GM21737 (cell line): ENCODE results near the gene SMPD1.
"Not testable (repeated sequence)": the region's sequence is repeated elsewhere in the genome, so short reads cannot be mapped to it uniquely, and the experiment has no call there.

ENCODE experiments used
- ATAC-seq: cut with Tn5 transposase; IDR thresholded peaks from one replicate; pipeline ENCODE4 v1.9.1; 2021; ENCODE audit warnings: mild to moderate bottlenecking, moderate library complexity; ENCODE audit not compliant: unreplicated experiment

SMPD1 gene

GRCh38 chr11:6387811-6388599 is 2.3 kb upstream of the SMPD1 start:
- no peak for ATAC-seq

GRCh38 chr11:6388748-6389147 is 1.5 kb upstream of the SMPD1 start:
- no peak for ATAC-seq

- peak; percentile 2 for ATAC-seq
Measured at GRCh38 chr11:6390718-6391469, 620 bp downstream of the SMPD1 start.

DNA sequence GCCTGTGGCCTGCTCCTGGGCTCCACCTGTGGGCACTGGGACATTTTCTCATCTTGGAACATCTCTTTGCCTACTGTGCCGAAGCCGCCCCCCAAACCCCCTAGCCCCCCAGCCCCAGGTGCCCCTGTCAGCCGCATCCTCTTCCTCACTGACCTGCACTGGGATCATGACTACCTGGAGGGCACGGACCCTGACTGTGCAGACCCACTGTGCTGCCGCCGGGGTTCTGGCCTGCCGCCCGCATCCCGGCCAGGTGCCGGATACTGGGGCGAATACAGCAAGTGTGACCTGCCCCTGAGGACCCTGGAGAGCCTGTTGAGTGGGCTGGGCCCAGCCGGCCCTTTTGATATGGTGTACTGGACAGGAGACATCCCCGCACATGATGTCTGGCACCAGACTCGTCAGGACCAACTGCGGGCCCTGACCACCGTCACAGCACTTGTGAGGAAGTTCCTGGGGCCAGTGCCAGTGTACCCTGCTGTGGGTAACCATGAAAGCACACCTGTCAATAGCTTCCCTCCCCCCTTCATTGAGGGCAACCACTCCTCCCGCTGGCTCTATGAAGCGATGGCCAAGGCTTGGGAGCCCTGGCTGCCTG is 1.4 kb downstream of the SMPD1 start:
- no peak for ATAC-seq

DNA sequence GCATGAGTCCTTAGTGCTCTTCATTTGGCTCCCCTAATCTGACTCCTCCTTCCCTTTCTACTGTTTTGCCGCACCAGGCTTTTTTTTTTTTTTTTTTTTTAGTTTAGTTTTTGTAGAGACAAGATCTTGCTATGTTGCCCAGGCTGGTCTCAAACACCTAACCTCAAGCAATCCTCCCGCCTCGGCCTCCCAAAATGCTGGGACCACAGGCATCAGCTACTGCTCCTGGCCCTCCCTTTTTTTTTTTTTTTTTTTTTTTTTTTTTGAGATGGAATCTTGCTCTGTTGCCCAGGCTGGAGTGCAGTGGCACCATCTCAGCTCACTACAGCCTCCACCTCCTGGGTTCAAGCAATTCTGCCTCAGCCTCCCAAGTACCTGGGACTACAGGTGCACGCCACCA is 2.0 kb downstream of the SMPD1 start:
- ATAC-seq: not testable (repeated sequence)

GRCh38 chr11:6393989-6394670 is 3.9 kb downstream of the SMPD1 start:
- ATAC-seq: no peak

- ATAC-seq: no peak
Measured at GRCh38 chr11:6395470-6396060, 5.3 kb downstream of the SMPD1 start.

- no peak for ATAC-seq
Measured at GRCh38 chr11:6397156-6397555, 6.9 kb downstream of the SMPD1 start.

GRCh38 chr11:6397636-6398035 is 7.4 kb downstream of the SMPD1 start:
- no peak for ATAC-seq

- ATAC-seq: no peak
Measured at GRCh38 chr11:6400431-6401345, 10.4 kb downstream of the SMPD1 start.

- ATAC-seq: no peak
Measured at GRCh38 chr11:6401464-6401863, 11.2 kb downstream of the SMPD1 start.

- peak; percentile 28 for ATAC-seq
Measured at GRCh38 chr11:6402061-6402470, 11.8 kb downstream of the SMPD1 start.

GRCh38 chr11:6402561-6402981 is 12.3 kb downstream of the SMPD1 start:
- peak; percentile 92 for ATAC-seq

DNA sequence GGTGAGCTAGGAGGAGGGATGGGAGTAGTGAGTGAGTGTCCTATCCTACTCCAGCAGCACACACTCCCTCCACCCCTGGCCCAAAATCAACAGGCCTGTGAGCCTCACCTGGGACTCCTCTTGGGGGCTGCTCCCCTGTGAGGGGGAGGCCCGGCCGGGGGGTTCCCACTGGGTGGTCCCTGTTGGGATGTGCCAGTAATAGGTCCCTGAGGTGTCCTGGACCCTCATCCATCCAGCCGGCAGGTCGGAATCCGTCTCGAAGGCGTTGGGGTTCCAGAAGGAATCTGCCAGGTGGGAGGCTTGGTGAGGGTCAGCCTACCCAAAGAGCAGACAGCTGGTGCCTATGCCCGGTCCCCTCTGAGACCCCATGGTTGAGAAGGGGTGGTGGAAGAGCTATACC is 13.3 kb downstream of the SMPD1 start:
- no peak for ATAC-seq

GRCh38 chr11:6404342-6405051 is 14.2 kb downstream of the SMPD1 start:
- ATAC-seq: no peak

DNA sequence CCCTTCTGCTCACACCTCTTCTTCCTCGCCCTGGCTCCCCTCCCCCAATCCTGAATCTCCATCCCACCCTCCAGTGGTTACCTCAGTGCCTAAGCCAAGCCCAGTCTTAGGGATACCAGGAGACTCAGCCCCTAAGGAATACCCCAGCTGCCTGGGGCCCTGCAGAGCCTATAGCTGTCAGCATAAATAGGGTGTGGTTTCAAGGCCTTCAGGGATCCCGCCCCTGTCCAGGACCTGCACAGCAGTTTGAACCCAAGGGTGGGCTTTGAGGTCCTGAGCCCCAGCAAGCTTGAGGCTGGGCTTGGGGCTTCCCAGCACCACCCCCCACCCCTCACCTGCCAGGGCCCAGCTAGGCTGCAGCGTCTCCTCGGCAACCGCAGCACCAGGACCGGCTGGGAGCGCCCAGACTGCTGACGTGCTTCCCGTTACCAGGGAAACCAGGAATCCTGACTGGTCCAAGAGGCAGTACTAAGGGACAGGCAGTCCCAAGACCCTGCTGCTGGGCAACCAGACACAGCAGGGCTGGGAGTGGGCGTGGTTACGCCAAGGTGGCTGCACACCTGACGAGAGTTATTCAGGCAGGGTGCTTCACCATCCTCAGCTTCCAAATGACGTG is 14.9 kb downstream of the SMPD1 start:
- ATAC-seq: no peak

DNA sequence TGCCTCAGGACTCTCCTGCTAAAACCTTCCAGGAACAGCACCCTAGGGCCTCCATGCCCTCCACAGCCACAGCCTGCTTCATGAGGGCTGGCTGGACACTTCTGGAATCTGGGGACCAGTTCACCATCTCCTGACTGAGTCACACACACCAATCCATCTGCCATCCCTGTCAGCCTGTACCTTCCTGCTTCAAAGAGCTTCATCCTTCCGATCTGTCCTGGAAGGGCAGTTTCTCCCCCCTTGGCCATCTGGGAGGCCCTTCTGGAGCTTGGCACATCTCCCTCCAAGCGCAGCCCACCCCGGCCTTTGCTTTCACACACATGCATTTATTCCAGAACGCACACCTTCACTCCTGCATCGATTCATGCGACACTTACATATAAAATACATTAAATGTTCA is 15.6 kb downstream of the SMPD1 start:
- ATAC-seq: no peak

- ATAC-seq: no peak
Measured at GRCh38 chr11:6406370-6406769, 16.1 kb downstream of the SMPD1 start.
